ENCODE results near the gene GLRX3. TPM values are rescaled to one million over a fixed set of nuclear protein-coding genes. Genes with fewer than 3 reads are reported as not detected.
"Not testable (repeated sequence)": the region's sequence is repeated elsewhere in the genome, so short reads cannot be mapped to it uniquely, and the experiment has no call there.

GLRX3 gene
- polyA plus RNA-seq, 1 of the 3 experiments (the other 2 are of a cell fraction): 93.8 TPM

GRCh38 chr10:130202150-130202549 lies 66.0 kb downstream of the GLRX3 start:
- H3K9ac ChIP-seq; H3K27me3 ChIP-seq (ENCODE audit: insufficient read depth); H3K4me1 ChIP-seq (ENCODE audit: control insufficient read depth in 1 of 2, insufficient read depth in 2 of 2, low read depth in 1 of 2, low read length in 1 of 2); H3K79me2 ChIP-seq (ENCODE audit: insufficient read depth); H3K9me3 ChIP-seq; H3K4me2 ChIP-seq; H3F3A ChIP-seq (replicated peaks; ENCODE audit: insufficient read depth); H2AFZ ChIP-seq (ENCODE audit: low read depth); DNase-seq; H3K4me3 ChIP-seq (ENCODE audit: low read depth in 2 of 2, low read length in 1 of 2); H3K36me3 ChIP-seq (replicated peaks in 1 of 2; ENCODE audit: control insufficient read depth in 1 of 2, insufficient read depth in 2 of 2, low read length in 1 of 2); H4K20me1 ChIP-seq (ENCODE audit: insufficient read depth); POLR2A ChIA-PET; H3K9me2 ChIP-seq; H3K27ac ChIP-seq (ENCODE audit: low read depth in 2 of 2, low read length in 1 of 2): not testable (repeated sequence)
- 42% methylated on average over 4 of the region's 4 CpGs for WGBS (ENCODE audit: low lambda C conversion rate)
- CTCF ChIA-PET: interaction anchor here (1.2 kb wide), 1 partner anchor 11 kb away, joined by 6 read pairs; no protein-coding TSS in a partner anchor

- Histone ChIP-seq H3K9me2 (no peaks in the 10 kb centered on the region), H3K36me3 (replicated peaks in 1 of 2; ENCODE audit: control insufficient read depth in 1 of 2, insufficient read depth in 2 of 2, low read length in 1 of 2) (no peaks in the 10 kb centered on the region), H3K4me1 (ENCODE audit: control insufficient read depth in 1 of 2, insufficient read depth in 2 of 2, low read depth in 1 of 2, low read length in 1 of 2) (no peaks in the 10 kb centered on the region; a peak in 1 of 4 replicates), H3F3A (replicated peaks; ENCODE audit: insufficient read depth) (peaks cover 4% of the 10 kb centered on the region), H3K27ac (ENCODE audit: low read depth in 2 of 2, low read length in 1 of 2) (no peak overlapping the region), H3K27me3 (ENCODE audit: insufficient read depth) (no peaks in the 10 kb centered on the region), H3K9me3 (no peaks in the 10 kb centered on the region), H4K20me1 (ENCODE audit: insufficient read depth) (no peaks in the 10 kb centered on the region), H3K79me2 (ENCODE audit: insufficient read depth) (no peaks in the 10 kb centered on the region), H3K4me2 (no peak overlapping the region), H3K4me3 (ENCODE audit: low read depth in 2 of 2, low read length in 1 of 2) (no peak overlapping the region), H2AFZ (ENCODE audit: low read depth) (no peak overlapping the region), H3K9ac (no peak overlapping the region)
- ChIA-PET CTCF (no interaction called here), POLR2A (no interaction called here)
- DNase-seq: no peak
- TF ChIP-seq, protein P1, sequence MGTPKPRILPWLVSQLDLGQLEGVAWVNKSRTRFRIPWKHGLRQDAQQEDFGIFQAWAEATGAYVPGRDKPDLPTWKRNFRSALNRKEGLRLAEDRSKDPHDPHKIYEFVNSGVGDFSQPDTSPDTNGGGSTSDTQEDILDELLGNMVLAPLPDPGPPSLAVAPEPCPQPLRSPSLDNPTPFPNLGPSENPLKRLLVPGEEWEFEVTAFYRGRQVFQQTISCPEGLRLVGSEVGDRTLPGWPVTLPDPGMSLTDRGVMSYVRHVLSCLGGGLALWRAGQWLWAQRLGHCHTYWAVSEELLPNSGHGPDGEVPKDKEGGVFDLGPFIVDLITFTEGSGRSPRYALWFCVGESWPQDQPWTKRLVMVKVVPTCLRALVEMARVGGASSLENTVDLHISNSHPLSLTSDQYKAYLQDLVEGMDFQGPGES (IDR thresholded peaks at IDR 0.05; ENCODE audit: low read depth, low read length): no peak
- no peak for TF ChIP-seq REST (IDR thresholded peaks at IDR 0.05; ENCODE audit: low read depth, low read length)
- TF ChIP-seq, protein P2, sequence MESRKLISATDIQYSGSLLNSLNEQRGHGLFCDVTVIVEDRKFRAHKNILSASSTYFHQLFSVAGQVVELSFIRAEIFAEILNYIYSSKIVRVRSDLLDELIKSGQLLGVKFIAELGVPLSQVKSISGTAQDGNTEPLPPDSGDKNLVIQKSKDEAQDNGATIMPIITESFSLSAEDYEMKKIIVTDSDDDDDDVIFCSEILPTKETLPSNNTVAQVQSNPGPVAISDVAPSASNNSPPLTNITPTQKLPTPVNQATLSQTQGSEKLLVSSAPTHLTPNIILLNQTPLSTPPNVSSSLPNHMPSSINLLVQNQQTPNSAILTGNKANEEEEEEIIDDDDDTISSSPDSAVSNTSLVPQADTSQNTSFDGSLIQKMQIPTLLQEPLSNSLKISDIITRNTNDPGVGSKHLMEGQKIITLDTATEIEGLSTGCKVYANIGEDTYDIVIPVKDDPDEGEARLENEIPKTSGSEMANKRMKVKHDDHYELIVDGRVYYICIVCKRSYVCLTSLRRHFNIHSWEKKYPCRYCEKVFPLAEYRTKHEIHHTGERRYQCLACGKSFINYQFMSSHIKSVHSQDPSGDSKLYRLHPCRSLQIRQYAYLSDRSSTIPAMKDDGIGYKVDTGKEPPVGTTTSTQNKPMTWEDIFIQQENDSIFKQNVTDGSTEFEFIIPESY (IDR thresholded peaks at IDR 0.05; ENCODE audit: borderline replicate concordance, low read depth): no peak
- 60% methylated on average over 15 of the region's 29 CpGs for whole genome bisulfite sequencing (ENCODE audit: low lambda C conversion rate)
Observed at GRCh38 chr10:130202984-130203621, 66.9 kb downstream of the GLRX3 start.
